Measurements from ENCODE around the gene MAN2B2. TPM values are rescaled to one million over a fixed set of nuclear protein-coding genes. Genes with fewer than 3 reads are reported as not detected.

The MAN2B2 gene
- total and polyA plus RNA-seq, 7 donors, result 3.0 to 24.3 (median 18.7) TPM

- H3K27me3 ChIP-seq, result no peaks in the 10 kb centered on the region
- WGBS, 2 donors, result 37 to 58% methylated on average over 16 of the region's 16 CpGs
- peak overlapping the region; percentile 74 to 81 (median 76) for H3K27ac ChIP-seq
Measured at GRCh38 chr4:6573986-6574746, 823 bp upstream of the MAN2B2 start.

GRCh38 chr4:6575503-6576240 lies 683 bp downstream of the MAN2B2 start:
- H3K27me3 ChIP-seq, result no peaks in the 10 kb centered on the region
- H3K9me3 ChIP-seq, result no peaks in the 10 kb centered on the region
- peaks cover 6 to 34% (median 22%) of the 10 kb centered on the region in 4 donors for H3K36me3 ChIP-seq
- peaks cover 0 to 24% (median 17%) of the 10 kb centered on the region in 4 donors for H3K4me1 ChIP-seq
- intact Hi-C loops (cut with DNase I), result loop anchor here (2.0 to 10.0 kb wide), 3 partner anchors 65 to 409 kb away; partner anchors contain the start of gene MRFAP1
- peak overlapping the region; percentile 71 to 93 (median 86) for H3K4me3 ChIP-seq
- H3K27ac ChIP-seq, result peak overlapping the region; percentile 74 to 81 (median 76)
- TF ChIP-seq EP300 (IDR thresholded peaks at IDR 0.05) (no peak), CTCF (IDR thresholded peaks at IDR 0.05) (no peak), POLR2A (IDR thresholded peaks at IDR 0.05) (no peak), POLR2AphosphoS5 (IDR thresholded peaks at IDR 0.05) (no peak)
- 44 to 67% methylated on average over 17 of the region's 17 CpGs for WGBS, 2 donors
- DNase-seq, result no peak

More at GRCh38 chr4:6573986-6574746, 823 bp upstream of the MAN2B2 start:
- intact Hi-C loops (cut with DNase I), result loop anchor here (2.0 to 10.0 kb wide), 4 partner anchors 67 to 411 kb away; partner anchors contain the start of genes BLOC1S4 and MRFAP1
- TF ChIP-seq EP300 (IDR thresholded peaks at IDR 0.05) (no peak), POLR2AphosphoS5 (IDR thresholded peaks at IDR 0.05) (no peak), CTCF (IDR thresholded peaks at IDR 0.05) (no peak), POLR2A (IDR thresholded peaks at IDR 0.05) (no peak)
- peaks cover 0 to 24% (median 17%) of the 10 kb centered on the region in 4 donors for H3K4me1 ChIP-seq
- H3K4me3 ChIP-seq, result peak overlapping the region; percentile 71 to 93 (median 86)
- DNase-seq, result no peak
- H3K9me3 ChIP-seq, result no peaks in the 10 kb centered on the region
- peaks cover 0 to 19% (median 9%) of the 10 kb centered on the region in 4 donors for H3K36me3 ChIP-seq

- TF ChIP-seq CTCF (IDR thresholded peaks at IDR 0.05) (no peak), POLR2AphosphoS5 (IDR thresholded peaks at IDR 0.05) (no peak), POLR2A (IDR thresholded peaks at IDR 0.05) (no peak), EP300 (IDR thresholded peaks at IDR 0.05) (no peak)
- peaks cover 6 to 42% (median 23%) of the 10 kb centered on the region in 4 donors for H3K36me3 ChIP-seq
- no peak overlapping the region for H3K4me3 ChIP-seq
- H3K9me3 ChIP-seq, result no peaks in the 10 kb centered on the region
- no peak for DNase-seq
- H3K27me3 ChIP-seq, result no peaks in the 10 kb centered on the region
- WGBS, 2 donors, result 82 to 92% methylated on average over 16 of the region's 16 CpGs
- intact Hi-C loops (cut with DNase I), result loop anchor here (10.0 kb wide), 2 partner anchors 302 to 408 kb away; no protein-coding TSS in a partner anchor
- no peak overlapping the region for H3K27ac ChIP-seq
- H3K4me1 ChIP-seq, result peaks cover 0 to 24% (median 17%) of the 10 kb centered on the region in 4 donors
Measured at GRCh38 chr4:6576512-6576911, 1.5 kb downstream of the MAN2B2 start.

- Histone ChIP-seq H3K36me3 (peaks cover 6 to 45% (median 23%) of the 10 kb centered on the region in 4 donors), H3K27ac (no peak overlapping the region)
- intact Hi-C loops (cut with DNase I), result loop anchor here (10.0 kb wide), 2 partner anchors 302 to 408 kb away; no protein-coding TSS in a partner anchor
Measured at GRCh38 chr4:6576932-6577331, 1.9 kb downstream of the MAN2B2 start.

More at GRCh38 chr4:6576932-6577331, 1.9 kb downstream of the MAN2B2 start:
- H3K4me1 ChIP-seq, result peaks cover 0 to 24% (median 17%) of the 10 kb centered on the region in 4 donors
- 94 to 95% methylated on average over 9 of the region's 9 CpGs for WGBS, 2 donors
- DNase-seq, result no peak
- H3K9me3 ChIP-seq, result no peaks in the 10 kb centered on the region
- H3K27me3 ChIP-seq, result no peaks in the 10 kb centered on the region
- H3K4me3 ChIP-seq, result no peak overlapping the region
- TF ChIP-seq EP300 (IDR thresholded peaks at IDR 0.05), result no peak

Data from sigmoid colon (tissue), 7 donors.